HG03442 (cell line): ENCODE results near the gene NEK11.

Source experiments
- ATAC-seq: cut with Tn5 transposase; IDR thresholded peaks from one replicate; pipeline ENCODE4 v1.9.1; 2021; ENCODE audit warnings: mild to moderate bottlenecking, moderate library complexity; ENCODE audit not compliant: unreplicated experiment

Gene NEK11

DNA sequence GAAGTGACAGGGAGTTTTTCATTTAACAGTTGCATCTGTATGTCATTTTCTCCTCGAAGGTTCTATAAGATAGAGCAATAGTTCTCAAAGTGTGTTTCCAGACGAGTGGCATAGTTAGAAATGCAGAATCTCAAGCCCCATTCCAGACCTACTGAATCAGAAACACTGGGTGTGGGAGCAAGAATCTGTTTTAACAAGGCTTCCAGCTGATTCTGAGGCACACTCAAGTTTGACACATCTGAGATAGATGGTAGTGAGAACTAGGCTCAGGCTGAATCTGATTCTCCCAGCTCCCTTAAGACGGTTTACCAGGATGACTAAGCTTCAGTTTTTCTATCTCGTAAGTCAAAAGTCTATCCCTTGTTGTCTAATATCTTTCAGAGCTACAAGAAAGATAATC is 195.1 kb downstream of the NEK11 start:
- no peak for ATAC-seq

DNA sequence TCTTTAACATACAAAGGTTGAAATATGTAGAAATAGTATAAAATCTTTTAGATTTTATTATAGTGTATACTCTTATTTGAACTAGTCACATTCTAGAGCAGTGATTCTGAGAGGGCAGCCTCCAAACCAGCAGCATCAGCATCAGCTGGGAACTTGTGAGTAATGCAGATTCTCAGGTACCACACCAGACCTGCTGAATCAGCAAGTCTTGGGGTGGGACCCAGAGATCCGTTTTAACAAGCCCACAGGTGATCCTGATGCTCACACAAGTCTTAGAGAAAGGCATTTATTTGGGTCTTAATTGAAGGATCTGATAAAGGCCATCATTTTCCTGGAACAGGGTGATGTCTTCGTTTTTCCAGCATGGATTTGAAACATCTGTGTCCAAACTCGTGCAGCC is 195.9 kb downstream of the NEK11 start:
- ATAC-seq, result no peak

DNA sequence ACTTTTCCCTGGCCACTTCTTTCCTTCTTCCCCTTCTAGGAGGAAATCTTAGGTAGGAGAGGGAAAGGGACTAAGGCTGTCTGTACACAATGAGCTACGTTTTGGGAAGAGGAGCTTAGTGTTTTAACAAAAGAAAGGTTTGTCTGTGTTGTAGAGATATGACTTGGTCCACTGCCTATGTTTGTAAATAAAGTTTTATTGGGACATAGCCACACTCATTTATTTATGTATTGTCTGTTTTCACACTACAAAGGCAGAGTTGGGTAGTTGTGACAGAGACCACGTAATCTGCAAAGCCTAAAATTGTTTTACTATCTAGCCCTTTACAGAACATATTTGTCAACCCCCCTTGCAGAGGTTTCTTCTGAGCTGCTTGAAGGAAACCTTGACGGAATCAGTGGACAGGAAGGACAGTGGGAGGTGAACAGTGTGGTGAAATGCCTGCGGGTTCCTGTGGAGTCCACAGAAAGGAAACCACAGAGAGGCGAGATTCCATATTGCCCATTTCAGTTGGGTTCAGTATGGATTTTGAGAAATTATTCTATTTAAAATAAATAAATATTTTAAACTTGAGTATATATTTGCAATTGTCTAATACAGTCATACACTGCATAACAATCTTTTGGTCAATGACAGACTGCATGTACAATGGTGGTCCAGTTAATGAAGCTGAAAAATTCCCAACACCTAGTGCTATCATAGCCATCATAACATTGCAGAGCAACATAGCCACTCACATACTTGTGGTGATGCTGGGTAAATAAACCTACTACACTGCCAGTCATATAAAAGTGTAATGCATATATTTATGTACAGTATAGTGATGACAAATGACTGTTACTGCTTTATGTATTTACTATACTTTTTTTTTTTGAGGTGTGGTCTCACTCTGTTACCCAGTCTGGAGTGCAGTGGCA is 197.0 kb downstream of the NEK11 start:
- ATAC-seq, result no peak

GRCh38 chr3:131224886-131225550 is 198.3 kb downstream of the NEK11 start:
- ATAC-seq, result no peak

DNA sequence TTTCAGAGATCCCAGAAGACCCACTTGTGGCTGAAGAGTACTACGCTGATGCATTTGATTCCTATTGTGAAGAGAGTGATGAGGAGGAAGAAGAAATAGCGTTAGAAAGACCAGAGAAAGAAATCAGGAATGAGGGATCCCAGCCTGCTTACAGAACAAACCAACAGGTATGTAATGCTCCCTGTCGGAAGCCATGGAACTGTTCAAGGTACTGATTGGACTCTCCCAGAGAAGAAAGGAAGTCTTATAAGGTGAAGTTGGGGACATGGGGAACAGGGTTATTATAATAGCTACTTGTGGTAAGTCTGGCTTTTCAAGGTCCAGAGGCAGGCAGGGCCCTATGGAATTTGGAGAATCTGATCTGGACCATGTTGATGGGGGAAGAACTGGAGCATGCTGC is 201.8 kb downstream of the NEK11 start:
- no peak for ATAC-seq

DNA sequence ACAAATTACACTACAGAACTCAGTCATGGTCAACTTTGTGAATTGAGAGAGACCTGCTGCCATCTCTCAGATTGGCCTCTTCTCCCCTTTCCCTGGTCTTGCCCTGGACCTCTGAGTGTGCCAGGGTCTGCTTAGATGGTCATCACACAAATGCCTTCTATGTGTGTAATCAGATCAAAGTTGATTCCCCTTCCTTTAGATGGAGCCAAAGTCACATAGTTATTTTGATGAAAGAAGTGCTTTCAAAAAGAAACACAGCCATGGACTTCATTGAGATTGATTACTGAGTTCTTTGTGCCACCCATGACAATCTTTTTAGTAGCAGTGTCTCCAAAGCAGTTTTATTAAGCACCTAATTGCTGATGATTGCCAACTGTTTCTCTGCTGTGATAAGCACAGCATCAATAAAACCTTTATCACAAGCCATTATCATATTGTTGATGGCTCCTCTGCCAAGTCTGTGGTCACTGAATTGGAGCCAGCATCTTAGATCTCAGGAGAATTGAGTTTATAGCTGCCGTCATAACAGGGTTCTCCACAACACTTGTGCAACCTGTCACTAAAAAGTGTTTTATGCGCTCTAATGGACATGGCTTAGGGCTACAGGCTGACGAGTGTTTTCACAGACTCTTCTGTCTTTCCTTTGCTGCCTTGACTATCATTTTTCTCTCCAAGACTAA is 205.2 kb downstream of the NEK11 start:
- ATAC-seq, result no peak

DNA sequence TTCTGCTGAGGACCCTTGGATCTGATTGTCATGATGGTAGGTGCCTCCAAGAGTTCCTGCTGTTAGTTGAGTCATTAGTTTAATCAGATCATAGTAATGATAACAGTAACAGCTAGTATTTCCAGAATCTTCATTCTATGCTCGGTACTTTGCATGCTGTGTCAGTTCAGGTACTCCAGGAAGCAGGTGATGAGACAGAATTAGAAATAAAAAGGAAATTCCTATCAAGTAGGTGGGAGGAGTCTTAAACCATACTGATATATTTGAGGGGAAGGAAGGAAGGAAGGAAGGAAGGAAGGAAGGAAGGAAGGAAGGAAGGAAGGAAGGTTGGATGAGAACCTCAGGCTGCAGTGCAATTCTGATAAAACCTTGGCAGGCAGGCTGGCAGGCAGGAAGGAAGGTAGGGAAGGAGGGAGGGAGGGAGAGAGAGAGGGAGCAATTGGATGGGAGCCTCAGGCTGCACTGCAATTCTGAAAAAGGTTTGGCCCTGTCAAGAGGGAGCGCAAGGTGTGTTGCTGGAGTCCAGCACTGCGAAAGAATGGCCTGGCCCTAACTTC is 206.1 kb downstream of the NEK11 start:
- ATAC-seq, result no peak

GRCh38 chr3:131233900-131234668 is 207.4 kb downstream of the NEK11 start:
- no peak for ATAC-seq

DNA sequence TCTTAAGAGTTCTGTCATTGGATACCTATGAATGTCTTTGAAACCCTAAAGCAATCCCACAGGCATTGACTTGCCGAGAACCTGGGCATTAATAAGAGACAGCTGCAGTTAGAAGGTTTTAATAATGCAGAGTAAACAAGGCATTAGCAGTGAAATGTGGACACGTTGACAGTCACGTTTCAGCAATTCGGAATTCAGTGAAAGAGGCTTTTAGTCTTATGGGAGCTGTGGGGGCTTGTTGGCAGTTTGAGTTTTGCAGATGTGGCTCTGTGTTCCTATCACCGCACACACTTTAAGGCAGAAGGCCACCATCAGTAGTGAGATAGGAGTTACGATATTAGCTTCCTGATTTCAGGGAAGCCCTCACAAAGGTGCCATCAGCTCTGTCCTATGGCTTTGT is 209.7 kb downstream of the NEK11 start:
- no peak for ATAC-seq

DNA sequence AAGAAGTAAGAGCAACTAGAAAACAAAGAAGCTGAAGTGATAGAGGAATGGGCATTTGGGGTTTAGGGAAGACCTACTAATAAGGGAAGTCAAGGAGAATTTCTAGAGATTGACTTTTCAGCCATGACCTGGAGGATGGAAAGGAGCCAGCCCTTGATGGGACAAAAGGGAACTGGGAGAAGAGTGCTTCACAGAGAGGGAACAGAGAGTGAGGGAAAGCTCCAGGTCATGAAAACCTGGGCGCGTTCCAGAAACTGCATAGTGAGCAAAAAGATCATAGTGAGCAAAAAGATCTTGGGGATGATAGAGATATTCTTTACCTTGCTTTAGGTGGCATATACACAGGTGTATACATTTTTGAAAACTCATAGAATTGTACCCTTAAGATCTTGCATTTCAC is 211.8 kb downstream of the NEK11 start:
- no peak for ATAC-seq

- ATAC-seq, result no peak
These were observed 212.6 kb downstream of the NEK11 start for GRCh38 chr3:131239267-131239666.

GRCh38 chr3:131242201-131242600 is 215.5 kb downstream of the NEK11 start:
- ATAC-seq, result no peak

- ATAC-seq, result no peak
These were observed 223.8 kb downstream of the NEK11 start for GRCh38 chr3:131250466-131250865.

DNA sequence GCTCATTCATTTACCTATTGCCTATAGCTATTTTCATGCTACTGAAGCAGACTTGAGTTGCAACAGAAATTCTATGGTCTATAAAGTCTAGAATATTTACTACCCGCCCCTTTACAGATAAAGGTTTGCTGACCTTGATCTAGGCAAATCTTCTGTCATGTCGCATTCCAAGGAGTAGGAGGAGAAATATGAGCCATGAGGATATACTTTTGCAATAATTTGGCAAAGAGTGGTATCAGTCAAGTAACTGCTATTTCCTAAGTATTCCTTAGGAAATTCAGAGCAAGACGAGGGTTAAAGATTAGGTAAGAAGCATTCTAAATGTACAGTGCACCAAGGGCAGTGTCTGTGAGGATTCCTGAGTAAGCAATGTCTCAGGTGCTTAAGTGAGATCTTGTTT is 233.8 kb downstream of the NEK11 start:
- no peak for ATAC-seq

DNA sequence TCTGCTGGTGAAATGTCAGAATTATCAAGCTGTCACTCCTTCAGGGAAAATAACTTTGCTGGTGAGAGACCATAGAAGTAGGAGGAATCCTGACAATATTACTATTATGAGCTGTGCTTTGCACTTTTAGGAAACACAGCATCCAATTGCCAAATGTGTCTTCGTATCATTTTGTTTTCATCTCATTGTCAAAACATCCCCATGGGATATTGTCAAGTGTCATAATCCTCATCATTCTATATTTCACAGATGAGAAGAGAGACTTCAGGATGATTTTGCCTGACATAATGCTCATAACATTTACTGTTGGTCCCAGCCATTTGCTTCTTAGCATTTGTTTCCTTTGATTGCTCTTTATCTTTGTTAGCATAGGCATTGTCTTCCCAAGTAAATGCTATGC is 234.4 kb downstream of the NEK11 start:
- no peak for ATAC-seq

DNA sequence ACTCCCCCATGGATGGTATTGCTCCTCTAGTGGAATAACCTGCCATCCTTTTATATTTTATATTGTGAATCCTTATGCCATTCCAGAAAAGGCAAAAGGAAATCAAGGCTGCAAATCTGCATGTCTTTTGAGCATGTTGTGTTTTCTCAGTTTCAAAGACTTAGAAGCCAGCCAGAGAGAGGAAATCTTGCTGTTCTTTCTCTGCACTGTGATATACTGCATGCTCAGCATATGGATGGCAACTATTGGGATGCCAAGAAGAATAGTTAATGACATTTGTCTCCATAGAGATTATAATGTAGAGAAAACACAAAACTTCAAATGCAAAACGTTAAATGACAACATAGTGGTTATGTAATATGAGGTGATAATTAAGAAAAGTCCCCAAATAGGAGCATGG is 248.9 kb downstream of the NEK11 start:
- no peak for ATAC-seq

- ATAC-seq, result no peak
These were observed 251.3 kb downstream of the NEK11 start for GRCh38 chr3:131277836-131278497.

GRCh38 chr3:131279577-131279976 is 252.9 kb downstream of the NEK11 start:
- no peak for ATAC-seq

DNA sequence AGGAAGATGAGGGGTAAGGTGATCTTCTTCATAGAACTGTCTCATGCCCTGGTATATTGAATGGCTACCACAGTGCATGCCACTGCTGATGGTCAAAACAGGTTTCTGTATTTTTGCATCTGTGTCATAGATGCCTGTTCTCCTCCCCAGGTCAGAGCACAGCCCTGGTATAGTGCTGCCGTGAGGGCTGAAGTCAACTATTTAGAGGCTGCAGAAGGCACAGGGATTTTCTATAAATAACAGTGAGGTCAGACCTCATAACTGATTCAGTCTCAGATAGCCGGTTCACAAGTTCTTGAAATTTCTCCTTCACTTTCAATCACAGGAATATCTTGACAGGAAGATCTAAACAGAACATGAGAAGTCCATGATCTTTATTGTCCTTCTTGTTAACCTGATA is 255.7 kb downstream of the NEK11 start:
- ATAC-seq, result no peak

DNA sequence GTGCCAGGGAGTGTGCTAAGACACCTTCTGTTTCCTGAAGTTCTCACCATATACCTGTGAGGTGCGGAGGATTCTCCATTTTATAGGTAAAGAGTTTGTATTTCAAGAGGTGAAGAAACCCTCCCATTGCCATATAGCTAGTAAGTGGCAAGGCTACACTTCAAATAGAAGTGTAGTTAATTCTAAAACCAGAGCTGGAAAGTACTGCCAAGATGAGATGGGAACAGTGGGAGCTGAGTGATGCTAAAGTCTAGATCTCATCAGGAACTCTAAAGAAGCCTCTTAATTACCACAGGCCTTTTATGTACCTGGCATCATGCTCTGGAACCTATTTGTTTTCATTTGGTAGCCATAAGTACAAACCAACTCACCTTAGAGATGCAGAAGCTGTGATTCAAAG is 256.3 kb downstream of the NEK11 start:
- no peak for ATAC-seq
